NCI-H1694 treated with DMSO at 0.1 percent for 48 hours (cell line): Measurements from ENCODE around the gene ASB4.
"Not testable (repeated sequence)": the region's sequence is repeated elsewhere in the genome, so short reads cannot be mapped to it uniquely, and the experiment has no call there.

Experiments used
- DNase-seq: peaks from one replicate; lab custom pipeline; 2025; lab: John Stamatoyannopoulos, UW

ASB4 gene

DNA sequence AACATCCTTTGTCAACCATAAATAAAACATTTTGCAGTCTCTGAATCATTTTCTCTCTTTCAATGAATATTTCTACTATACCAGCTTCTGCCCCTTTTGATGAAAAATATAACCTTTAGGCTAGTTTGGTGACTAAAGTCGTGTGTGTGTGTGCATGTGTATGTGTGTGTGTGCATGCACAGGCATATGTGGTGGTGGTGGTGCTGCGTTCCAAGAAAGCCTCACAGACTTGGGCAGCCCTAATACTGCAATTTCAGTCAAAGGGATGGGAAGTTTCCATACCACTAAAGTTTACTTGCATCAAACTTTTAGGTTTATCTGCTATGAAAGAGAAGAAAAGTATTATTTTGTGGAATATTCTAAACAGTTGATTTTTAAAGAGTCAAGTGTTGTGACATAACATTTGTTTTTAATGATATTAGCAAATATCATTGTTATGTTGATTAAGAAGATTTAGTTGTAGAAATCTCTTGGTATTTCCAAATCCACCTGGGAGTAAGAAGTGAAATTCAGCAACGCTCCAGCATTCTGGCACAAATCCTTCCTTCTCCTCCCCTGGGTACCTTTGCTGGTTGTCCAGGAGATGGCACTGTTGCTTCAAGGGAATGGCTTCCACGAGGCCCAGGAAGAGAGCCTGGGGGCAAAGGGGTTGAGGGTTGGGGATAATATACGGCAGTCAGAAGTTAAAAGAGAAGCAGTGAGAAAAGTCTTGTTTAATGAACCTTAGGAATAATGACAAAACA lies 41.5 kb downstream of the ASB4 start:
- peak; percentile 74 for DNase-seq

DNA sequence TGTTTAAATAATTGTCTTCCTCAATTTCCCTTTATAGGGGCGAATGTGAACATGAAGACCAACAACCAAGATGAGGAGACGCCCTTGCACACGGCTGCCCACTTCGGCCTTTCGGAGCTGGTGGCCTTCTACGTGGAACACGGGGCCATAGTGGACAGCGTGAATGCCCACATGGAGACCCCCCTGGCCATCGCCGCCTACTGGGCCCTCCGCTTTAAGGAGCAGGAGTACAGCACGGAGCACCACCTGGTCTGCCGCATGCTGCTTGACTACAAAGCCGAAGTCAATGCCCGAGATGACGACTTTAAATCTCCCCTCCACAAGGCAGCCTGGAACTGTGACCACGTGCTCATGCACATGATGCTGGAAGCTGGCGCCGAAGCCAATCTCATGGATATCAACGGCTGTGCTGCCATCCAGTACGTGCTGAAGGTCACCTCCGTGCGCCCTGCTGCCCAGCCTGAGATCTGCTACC lies 42.1 kb downstream of the ASB4 start:
- DNase-seq: no peak

GRCh38 chr7:95529701-95530100 lies 44.0 kb downstream of the ASB4 start:
- no peak for DNase-seq

DNA sequence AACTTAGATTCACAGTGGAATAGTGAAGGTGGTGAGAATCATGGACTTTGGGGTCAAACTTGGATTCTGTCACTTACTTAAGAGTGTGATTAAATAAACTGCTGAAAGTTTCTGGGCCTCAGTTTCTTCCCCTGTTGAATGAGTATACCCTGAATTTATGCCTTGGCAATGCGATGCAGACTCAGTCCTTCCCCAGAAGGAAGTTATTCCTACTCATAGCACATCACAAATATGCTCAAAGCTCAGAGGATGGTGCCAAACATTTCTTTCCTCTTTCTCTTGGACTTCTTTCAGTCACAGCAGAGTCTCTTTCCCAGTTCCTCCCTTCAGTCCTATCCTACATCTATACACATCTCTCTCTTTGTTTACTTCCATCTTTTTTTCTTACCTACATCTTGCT lies 45.1 kb downstream of the ASB4 start:
- DNase-seq: no peak

- DNase-seq: no peak
These were observed 46.0 kb downstream of the ASB4 start for GRCh38 chr7:95531605-95532219.

GRCh38 chr7:95534796-95535195 lies 49.1 kb downstream of the ASB4 start:
- no peak for DNase-seq

DNA sequence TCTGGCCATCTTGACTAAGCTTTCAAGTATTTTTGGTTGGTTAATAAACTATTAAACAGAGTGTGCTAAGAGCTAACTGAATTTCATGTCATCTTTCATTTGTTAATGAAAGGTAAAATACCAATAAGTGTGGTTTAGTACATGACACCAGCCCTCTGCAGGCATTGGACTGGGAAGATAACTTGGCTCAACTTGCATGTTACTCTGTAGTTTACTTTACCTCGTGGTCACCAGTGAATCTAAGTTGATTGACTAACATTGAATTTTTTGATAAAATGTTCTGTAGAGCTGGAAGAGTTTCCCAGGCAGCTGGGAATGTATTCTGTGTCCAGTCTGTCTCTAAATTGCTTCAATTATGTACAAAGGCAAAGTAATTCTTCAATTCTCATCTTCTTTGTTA lies 49.9 kb downstream of the ASB4 start:
- no peak for DNase-seq

GRCh38 chr7:95536656-95537311 lies 51.0 kb downstream of the ASB4 start:
- DNase-seq: no peak

- no peak for DNase-seq
These were observed 51.7 kb downstream of the ASB4 start for GRCh38 chr7:95537468-95537867.

- DNase-seq: no peak
These were observed 53.7 kb downstream of the ASB4 start for GRCh38 chr7:95539426-95539825.

DNA sequence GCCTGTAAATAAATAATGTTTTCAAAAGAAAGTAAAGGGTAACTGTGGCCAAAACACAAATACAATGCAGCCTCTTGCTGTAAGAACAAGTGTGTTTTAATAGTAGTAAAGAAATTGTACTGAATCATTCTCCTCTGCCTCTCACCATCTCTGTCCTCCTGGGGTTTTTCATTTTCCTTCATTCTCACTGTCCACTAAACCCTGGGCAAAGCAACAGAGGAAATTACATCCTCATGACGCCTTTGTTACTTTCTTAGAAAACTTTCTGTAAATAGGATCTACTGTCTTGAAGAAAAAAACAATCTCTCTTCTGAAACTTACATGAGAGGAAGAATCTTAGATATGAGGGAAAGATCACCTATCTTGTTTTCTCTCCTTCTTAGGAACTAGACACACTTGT lies 54.6 kb downstream of the ASB4 start:
- no peak for DNase-seq

DNA sequence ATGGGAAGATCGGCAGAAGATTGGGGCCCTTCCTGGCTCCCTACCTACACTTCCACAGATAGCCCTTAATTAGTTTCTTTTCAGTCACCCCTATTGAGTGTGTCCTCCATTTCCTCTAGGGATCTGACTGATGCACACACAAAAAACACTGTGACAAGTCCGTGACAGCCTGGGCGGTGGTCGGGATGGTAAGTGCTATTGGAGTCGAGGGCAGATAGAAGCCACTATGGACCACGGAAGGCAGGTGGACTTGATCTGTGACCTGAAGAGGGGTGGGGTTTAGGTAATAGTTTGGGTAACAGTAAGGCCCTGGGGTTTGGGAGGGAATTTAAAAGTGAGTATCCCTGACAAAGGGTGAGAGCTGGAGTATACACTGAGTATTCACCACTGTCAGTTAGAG lies 57.6 kb downstream of the ASB4 start:
- DNase-seq: no peak

DNA sequence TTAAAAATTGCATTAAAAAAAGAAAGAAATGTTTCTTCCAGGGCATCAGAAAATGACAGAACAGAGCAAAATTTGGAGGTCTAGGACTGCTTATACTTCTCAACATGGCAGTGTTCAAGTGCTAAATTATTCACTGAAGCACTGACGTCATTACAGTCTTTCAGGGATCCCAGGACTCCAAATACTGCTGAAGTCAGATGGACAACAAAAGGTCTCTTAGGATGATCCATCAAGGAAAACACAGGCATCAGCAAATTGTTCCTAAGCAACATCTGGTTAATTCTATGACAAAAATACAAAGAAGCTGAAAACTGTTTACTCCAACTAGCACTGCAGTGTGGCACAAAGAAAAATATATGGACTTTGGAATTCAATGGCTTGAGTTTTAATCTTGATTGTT lies 58.4 kb downstream of the ASB4 start:
- DNase-seq: no peak

DNA sequence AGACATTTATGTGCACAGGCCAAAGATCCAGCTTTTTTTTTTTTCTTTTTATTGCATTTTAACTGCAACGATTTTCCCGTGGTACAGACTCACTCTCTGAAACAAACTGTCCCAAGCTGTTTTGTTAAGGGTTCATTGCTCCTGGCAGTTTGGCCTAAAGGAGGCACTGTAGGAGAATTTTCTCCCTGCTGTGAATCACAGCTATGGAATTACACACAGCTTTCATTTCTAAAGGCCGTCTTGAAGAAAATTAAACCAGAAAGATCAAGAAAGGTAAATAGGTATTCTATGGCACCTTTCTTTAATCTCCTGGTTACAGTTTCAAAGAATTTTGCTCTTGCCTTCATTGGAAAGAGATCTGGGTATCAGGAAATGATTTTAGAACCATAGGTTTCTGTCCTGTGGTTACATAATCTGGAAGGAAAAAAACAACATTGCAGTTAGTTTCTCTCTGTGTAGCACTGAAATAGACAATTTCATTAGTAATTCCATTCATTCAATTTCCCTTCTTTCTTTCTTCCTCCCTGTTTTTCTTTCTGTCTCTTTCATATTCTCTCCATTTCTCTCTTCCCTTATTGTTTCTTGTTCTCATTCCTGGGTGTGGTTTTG lies 59.4 kb downstream of the ASB4 start:
- no peak for DNase-seq

DNA sequence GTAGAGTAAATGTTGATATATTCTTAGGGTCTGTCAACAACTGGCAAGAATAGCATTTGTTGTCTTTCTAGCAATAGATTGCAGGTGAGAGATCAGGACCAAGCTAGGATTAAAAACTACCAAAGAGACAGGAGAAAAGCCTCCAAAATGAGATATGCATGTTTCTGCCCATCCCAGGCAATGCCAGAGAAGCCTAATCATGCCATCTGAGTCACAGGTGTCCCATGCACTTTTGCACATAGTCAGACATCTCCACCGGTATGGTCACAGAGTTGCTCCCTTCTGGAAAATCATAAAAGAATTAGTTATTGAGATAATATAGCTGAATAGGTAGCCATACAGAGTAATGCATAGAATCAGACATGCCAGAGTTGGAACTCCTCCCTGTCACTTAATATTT lies 59.9 kb downstream of the ASB4 start:
- DNase-seq: no peak

- DNase-seq: no peak
These were observed 60.9 kb downstream of the ASB4 start for GRCh38 chr7:95546647-95547046.

DNA sequence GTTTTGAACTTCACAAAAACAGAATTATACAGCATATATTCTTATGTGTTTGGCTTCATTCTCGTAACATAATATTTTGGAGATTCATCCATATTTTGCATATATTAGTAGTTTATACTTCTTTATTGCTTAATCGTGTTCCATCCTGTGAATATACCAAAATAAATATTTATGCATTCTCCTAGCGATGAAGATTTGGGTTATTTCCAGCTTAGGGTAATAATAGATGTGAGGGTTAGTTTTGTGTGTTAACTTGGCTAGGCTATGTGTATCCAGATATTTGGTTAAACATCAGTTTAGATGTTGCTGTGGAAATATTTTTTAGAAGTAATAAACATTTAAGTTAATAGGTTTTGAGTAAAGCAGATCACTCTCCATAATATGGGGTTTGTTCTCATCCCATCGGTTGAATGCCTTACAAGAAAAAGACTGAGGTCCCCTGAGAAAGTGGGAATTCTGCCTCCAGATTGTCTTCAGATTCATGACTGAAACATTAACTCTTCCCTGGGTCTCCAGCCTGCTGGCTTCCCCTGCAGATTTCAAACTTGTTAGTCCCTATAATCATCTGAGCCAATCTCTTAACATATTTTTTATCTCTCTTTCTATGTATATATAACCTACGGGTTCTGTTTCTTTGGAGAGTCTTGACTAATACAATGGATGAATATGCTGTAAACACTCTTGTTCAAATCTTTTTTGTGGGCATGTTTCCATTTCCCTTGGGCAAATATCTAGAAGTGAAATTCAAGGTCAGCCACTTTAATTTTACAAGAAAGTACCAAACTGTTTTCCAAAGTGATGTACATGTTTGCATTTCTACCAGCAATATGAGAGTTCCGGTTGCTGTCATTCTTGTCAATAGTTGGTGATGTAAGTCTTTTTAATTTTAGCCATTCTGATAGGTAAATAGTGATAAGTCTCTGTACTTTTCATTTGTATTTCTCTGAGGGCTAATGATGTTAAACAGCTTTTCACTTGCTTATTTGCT lies 61.9 kb downstream of the ASB4 start:
- no peak for DNase-seq

- DNase-seq: no peak
These were observed 64.2 kb downstream of the ASB4 start for GRCh38 chr7:95549818-95550529.

DNA sequence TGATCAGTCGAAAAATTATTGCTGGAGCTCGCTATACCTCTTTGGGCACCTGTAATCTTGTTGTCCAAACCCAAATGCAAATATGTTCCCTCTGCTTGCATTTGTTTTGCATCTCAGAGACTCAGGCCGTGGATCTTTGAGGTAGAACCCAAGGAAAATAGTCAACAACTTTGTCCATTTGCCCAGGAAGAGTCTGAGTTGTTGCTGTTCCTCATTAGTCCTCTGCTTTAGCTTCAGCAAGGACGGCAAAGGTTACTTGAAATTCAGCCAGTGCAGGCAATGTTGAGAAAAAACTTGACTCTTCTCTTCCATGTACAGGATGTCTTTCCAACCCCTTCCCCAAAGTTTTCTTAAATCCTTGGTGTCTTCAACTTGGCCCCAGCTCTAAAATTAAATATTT lies 64.8 kb downstream of the ASB4 start:
- no peak for DNase-seq

- not testable (repeated sequence) for DNase-seq
These were observed 66.5 kb downstream of the ASB4 start for GRCh38 chr7:95552010-95552926.
